GM20000 (cell line): Measurements from ENCODE around the gene DAND5.

Experiments
- DNase-seq: peaks from one replicate; pipeline ENCODE4 v3.0.0; 2012; ENCODE audit warnings: low spot score
- TF ChIP-seq, protein P1 (sequence below): IDR thresholded peaks from 2 replicates; pipeline ENCODE4 v1.5.1; 2012; ENCODE audit warnings: mild to moderate bottlenecking, control low read depth; ENCODE audit errors: extremely low read depth, missing control alignments

DAND5 gene

DNA sequence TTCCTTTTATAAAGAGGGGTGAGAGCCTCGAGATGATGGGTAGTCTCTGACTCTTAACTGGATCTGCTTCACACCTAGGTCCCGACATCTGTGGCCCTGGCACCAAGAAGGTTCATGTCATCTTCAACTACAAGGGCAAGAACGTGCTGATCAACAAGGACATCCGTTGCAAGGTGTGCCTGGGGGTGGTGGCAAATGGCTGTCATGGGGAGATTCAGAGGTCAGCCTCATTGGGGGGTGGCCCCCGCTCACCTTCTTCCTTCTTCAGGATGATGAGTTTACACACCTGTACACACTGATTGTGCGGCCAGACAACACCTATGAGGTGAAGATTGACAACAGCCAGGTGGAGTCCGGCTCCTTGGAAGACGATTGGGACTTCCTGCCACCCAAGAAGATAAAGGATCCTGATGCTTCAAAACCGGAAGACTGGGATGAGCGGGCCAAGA is 29.4 kb upstream of the DAND5 start:
- DNase-seq, result no peak
- TF ChIP-seq, protein P1, sequence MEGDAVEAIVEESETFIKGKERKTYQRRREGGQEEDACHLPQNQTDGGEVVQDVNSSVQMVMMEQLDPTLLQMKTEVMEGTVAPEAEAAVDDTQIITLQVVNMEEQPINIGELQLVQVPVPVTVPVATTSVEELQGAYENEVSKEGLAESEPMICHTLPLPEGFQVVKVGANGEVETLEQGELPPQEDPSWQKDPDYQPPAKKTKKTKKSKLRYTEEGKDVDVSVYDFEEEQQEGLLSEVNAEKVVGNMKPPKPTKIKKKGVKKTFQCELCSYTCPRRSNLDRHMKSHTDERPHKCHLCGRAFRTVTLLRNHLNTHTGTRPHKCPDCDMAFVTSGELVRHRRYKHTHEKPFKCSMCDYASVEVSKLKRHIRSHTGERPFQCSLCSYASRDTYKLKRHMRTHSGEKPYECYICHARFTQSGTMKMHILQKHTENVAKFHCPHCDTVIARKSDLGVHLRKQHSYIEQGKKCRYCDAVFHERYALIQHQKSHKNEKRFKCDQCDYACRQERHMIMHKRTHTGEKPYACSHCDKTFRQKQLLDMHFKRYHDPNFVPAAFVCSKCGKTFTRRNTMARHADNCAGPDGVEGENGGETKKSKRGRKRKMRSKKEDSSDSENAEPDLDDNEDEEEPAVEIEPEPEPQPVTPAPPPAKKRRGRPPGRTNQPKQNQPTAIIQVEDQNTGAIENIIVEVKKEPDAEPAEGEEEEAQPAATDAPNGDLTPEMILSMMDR, result no peak

DNA sequence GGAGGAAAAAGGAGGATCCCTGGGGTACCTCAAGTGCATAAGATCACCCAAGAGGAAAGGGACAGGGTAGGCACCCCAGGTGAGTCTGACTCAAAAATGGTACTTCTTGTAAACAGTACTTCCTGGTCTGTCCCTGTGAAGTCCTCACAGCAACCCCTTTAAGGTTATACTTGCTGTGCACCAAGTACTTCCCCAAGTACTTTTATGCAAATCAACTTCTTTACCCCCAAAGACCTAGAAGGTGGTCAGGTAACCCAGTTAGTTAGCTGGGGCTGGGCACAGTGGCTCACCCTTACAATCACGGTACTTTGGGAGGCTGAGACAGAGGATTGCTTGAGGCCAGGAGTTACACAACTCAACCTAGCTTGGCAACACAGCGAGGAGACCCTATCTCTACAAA is 28.5 kb upstream of the DAND5 start:
- DNase-seq, result no peak
- TF ChIP-seq, protein P1, result no peak

DNA sequence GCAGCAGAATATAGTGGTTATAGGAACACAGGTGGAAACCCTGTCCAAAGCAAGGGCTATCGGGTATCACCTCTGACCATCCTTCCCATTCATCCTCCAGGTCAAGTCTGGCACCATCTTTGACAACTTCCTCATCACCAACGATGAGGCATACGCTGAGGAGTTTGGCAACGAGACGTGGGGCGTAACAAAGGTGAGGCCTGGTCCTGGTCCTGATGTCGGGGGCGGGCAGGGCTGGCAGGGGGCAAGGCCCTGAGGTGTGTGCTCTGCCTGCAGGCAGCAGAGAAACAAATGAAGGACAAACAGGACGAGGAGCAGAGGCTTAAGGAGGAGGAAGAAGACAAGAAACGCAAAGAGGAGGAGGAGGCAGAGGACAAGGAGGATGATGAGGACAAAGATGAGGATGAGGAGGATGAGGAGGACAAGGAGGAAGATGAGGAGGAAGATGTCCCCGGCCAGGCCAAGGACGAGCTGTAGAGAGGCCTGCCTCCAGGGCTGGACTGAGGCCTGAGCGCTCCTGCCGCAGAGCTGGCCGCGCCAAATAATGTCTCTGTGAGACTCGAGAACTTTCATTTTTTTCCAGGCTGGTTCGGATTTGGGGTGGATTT is 25.8 kb upstream of the DAND5 start:
- TF ChIP-seq, protein P1, result no peak
- no peak for DNase-seq

DNA sequence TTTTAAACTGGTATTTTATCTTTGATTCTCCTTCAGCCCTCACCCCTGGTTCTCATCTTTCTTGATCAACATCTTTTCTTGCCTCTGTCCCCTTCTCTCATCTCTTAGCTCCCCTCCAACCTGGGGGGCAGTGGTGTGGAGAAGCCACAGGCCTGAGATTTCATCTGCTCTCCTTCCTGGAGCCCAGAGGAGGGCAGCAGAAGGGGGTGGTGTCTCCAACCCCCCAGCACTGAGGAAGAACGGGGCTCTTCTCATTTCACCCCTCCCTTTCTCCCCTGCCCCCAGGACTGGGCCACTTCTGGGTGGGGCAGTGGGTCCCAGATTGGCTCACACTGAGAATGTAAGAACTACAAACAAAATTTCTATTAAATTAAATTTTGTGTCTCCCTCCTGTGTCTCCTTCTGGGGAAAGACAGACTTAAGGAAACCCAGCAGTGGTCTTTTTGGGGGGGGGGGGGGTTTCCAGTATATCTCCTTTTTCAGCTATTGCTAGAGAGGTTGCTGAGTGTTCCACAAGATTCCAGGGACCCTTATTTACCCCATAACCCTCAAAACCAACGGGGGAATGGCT is 25.2 kb upstream of the DAND5 start:
- DNase-seq, result no peak
- TF ChIP-seq, protein P1, result no peak

DNA sequence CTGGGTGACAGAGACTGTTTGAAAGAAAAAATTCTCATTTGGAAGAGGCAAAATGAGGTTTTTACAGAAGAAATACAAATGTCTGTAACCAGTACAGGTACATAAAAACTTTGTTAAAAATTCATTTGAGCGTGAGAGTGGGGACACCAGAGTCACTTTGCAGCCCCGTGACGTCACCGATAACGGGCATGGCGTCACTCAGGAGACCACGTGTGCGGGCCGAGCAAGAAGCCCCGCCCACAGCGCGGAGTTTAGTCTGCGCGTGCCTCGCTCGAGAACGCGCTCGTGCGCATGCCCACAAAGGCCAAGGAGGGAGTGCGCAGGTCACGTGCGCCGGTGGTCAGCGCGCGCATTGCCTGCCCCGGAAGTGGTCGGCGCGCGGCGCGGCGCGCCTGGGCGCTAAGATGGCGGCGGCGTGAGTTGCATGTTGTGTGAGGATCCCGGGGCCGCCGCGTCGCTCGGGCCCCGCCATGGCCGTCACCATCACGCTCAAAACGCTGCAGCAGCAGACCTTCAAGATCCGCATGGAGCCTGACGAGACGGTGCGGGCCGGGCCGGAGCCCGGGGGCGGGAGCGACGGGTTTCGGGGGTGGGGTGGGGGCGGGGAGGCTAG is 23.8 kb upstream of the DAND5 start, which contains the start of gene RAD23A:
Gene RAD23A, plus strand, starts transcription at position 384 of the 613 bp plus-strand sequence. Its CDS starts 87 bp downstream, at position 471.
- TF ChIP-seq, protein P1, result no peak
- peak; percentile 95 for DNase-seq

DNA sequence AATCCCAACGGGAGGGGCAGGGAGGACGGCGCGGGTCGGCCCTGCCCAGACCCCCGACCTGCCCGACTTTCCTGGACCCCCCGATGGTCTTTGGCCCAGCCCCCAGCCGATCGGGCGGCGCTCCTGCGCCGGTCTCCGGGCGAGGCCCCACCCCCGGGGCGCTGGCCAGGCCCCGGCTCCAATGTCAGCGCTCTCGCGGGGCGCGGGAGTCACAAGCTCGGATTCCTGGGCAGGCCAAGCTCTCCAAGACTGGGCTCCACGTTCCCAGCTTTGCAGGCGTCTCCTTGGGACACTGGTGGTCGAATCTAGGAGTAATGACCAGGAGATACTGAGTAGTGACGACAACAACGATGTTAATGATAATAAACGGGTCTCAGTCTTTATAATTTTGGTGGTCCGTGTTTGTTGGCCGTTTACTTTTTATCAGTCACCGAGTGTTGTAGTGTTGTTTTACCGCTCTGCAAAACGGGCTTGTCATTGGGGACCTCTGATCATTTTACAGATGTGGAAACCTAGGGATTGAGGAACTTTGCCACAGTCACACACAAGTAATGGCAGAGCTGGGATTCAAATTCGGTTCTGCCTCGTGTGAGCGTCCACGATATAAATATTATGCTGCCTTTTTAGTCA is 23.2 kb upstream of the DAND5 start:
- TF ChIP-seq, protein P1, result no peak
- DNase-seq, result peak; percentile 71

DNA sequence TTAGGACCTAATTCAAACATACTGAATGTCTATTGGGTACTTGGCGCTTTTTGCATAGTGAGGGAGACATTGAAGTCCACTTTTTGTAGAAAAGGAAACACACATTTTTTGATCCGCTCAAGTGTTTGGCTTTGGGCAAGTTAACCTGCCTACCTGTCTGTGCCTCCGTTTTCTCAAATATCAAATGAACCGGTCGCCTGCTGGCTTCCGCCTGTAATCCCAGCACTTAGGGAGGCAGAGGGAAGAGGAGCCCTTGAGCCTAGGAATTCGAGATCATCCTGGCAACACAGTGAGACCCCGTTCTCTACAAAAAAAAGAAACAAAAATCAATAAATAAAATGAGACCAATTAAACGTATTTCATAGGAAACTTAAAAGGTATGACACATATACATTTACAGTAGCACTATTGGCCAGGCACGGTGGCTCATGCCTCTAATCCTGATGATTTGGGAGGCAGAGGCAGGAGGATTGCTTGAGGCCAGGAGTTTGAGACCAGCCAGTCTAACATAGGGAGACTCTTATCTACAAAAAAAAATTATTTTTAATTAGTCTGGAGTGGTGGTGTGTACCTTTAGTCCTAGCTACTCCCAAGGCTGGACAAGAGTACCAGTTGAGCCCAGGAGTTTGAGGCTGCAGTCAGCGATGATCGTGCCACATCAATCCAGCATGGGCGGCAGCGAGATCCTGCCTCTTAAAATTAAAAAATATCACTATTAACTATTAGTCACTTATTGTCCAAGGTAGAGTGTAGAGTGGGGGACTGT is 22.5 kb upstream of the DAND5 start:
- no peak for DNase-seq
- TF ChIP-seq, protein P1, result no peak
